PC-9 (cell line): Measurements from ENCODE around the gene DNAL4. TPM values are rescaled to one million over a fixed set of nuclear protein-coding genes. Genes with fewer than 3 reads are reported as not detected.

Experiments used
- BruUV-seq: library from RNA; stranded (reverse); fragments of 400-500 nt; replicated peaks from 2 replicates; lab custom pipeline; 2021; lab: Mats Ljungman, UMichigan
- CTCF ChIA-PET: fragments of 300-600 bp; sonication (Branson Sonifier 250); formaldehyde crosslinking; loops from one replicate; lab custom pipeline; 2022; ENCODE audit warnings: antibody characterized with exemption; lab: Charles Lee
- POLR2A ChIA-PET: fragments of 300-600 bp; sonication (Branson Sonifier 250); formaldehyde crosslinking; loops from one replicate; lab custom pipeline; 2022; ENCODE audit warnings: antibody characterized with exemption; ENCODE audit not compliant: unreplicated experiment; lab: Charles Lee
- DNase-seq, 2 experiments: peaks; one replicate each; pipeline versions ENCODE4 v3.0.0 to v3.0.0-alpha.2; 2015 to 2022; ENCODE audit warnings: mixed read lengths in 1 of 2
- H2AFZ ChIP-seq: fragments of 200-600 bp; sonication (generic); 2 replicates; pipeline ENCODE4 v1.8.1; 2017; ENCODE audit warnings: antibody characterized with exemption
- H3F3A ChIP-seq: fragments of 200-600 bp; sonication (generic); 2 replicates; pipeline ENCODE4 v1.8.1; 2017; ENCODE audit warnings: antibody characterized with exemption, mild to moderate bottlenecking, low read depth; ENCODE audit not compliant: insufficient read depth
- H3K27ac ChIP-seq: fragments of 200-600 bp; sonication (generic); 2 replicates; pipeline ENCODE4 v1.6.1; 2016; ENCODE audit warnings: mixed run types
- H3K27me3 ChIP-seq: fragments of 200-600 bp; sonication (generic); 2 replicates; pipeline ENCODE4 v1.6.1; 2016; ENCODE audit warnings: low read depth, mixed run types; ENCODE audit not compliant: insufficient read depth
- H3K36me3 ChIP-seq: fragments of 200-600 bp; sonication (generic); 2 replicates; pipeline ENCODE4 v1.6.1; 2016; ENCODE audit warnings: low read depth, mixed run types
- H3K4me1 ChIP-seq: fragments of 200-600 bp; sonication (generic); replicated peaks from 2 replicates; pipeline ENCODE4 v1.6.1; 2016; ENCODE audit warnings: mixed run types; ENCODE audit not compliant: insufficient read depth
- H3K4me2 ChIP-seq: fragments of 200-600 bp; sonication (generic); 2 replicates; pipeline ENCODE4 v1.6.1; 2017; ENCODE audit warnings: mixed run types
- H3K4me3 ChIP-seq: fragments of 200-600 bp; sonication (generic); 2 replicates; pipeline ENCODE4 v1.6.1; 2016; ENCODE audit warnings: mixed run types
- H3K79me2 ChIP-seq: fragments of 200-600 bp; sonication (generic); 2 replicates; pipeline ENCODE4 v1.6.1; 2017; ENCODE audit warnings: low read depth, mixed run types
- H3K9me2 ChIP-seq: fragments of 200-600 bp; sonication (generic); 2 replicates; pipeline ENCODE4 v1.8.1; 2017; ENCODE audit warnings: mild to moderate bottlenecking; ENCODE audit not compliant: insufficient read depth
- H3K9me3 ChIP-seq: fragments of 200-600 bp; sonication (generic); 2 replicates; pipeline ENCODE4 v1.8.1; 2016; ENCODE audit warnings: low read depth; ENCODE audit not compliant: insufficient read depth
- H4K20me1 ChIP-seq: fragments of 200-600 bp; sonication (generic); 2 replicates; pipeline ENCODE4 v1.8.1; 2017; ENCODE audit not compliant: insufficient read depth
- CTCF ChIP-seq: fragments of 200-600 bp; sonication (generic); conservative IDR thresholded peaks from 2 replicates; pipeline ENCODE4 v1.6.1; 2017; ENCODE audit warnings: mixed run types, antibody characterized with exemption, mild to moderate bottlenecking, moderate library complexity
- EZH2 ChIP-seq: fragments of 200-600 bp; sonication (generic); IDR thresholded peaks from 2 replicates; pipeline ENCODE4 v1.8.0; 2017; ENCODE audit warnings: antibody characterized with exemption, low read depth
- intact Hi-C: fragments of 100-400 bp; cut with micrococcal nuclease; formaldehyde crosslinking; loops from one replicate; pipeline ENCODE4 v1.10.0; 2022; ENCODE audit not compliant: unreplicated experiment
- total RNA-seq: library from RNA; stranded (reverse); gene quantifications from 2 replicates; pipeline ENCODE4 v1.2.3, GENCODE V29; 2021

DNAL4 gene
- total RNA-seq, 1 experiment from 2014 or later, result 50.3 TPM

- Histone ChIP-seq H2AFZ (no peak overlapping the region), H3K27me3 (no peaks in the 10 kb centered on the region), H3K79me2 (no peaks in the 10 kb centered on the region), H3K4me3 (no peak overlapping the region), H3F3A (peaks cover 41% of the 10 kb centered on the region; the same call in 1 of the 2 replicates), H3K4me1 (no peaks in the 10 kb centered on the region), H3K4me2 (no peak overlapping the region), H3K36me3 (peaks cover 41% of the 10 kb centered on the region), H4K20me1 (no peaks in the 10 kb centered on the region), H3K9me2 (no peaks in the 10 kb centered on the region), H3K27ac (no peak overlapping the region), H3K9me3 (no peaks in the 10 kb centered on the region)
- TF ChIP-seq EZH2, result no peak
- TF ChIP-seq CTCF, result no peak
- intact Hi-C loops, result no loop called here
- ChIA-PET POLR2A (no interaction called here), CTCF (no interaction called here)
- DNase-seq, result no peak
- no TSS peak for BruUV-seq
Observed at GRCh38 chr22:38740754-38741153, 53.2 kb downstream of the DNAL4 start.

- Histone ChIP-seq H3K4me2 (no peak overlapping the region), H3K9me3 (no peaks in the 10 kb centered on the region), H3K27ac (no peak overlapping the region), H3K4me1 (no peaks in the 10 kb centered on the region), H3F3A (peaks cover 37% of the 10 kb centered on the region; the same call in 1 of the 2 replicates), H3K9me2 (no peaks in the 10 kb centered on the region), H3K79me2 (no peaks in the 10 kb centered on the region), H3K27me3 (no peaks in the 10 kb centered on the region), H2AFZ (no peak overlapping the region), H3K36me3 (peaks cover 41% of the 10 kb centered on the region), H4K20me1 (peaks cover 2% of the 10 kb centered on the region; the same call in 1 of the 2 replicates), H3K4me3 (no peak overlapping the region)
- no TSS peak for BruUV-seq
- ChIA-PET POLR2A (interaction anchor here (0.6 kb wide), 2 partner anchors 16 to 238 kb away, joined by 4 read pairs; no protein-coding TSS in a partner anchor), CTCF (no interaction called here)
- no peak for TF ChIP-seq EZH2
- no peak for TF ChIP-seq CTCF
- no peak for DNase-seq
- intact Hi-C loops, result no loop called here
Observed at GRCh38 chr22:38740116-38740723, 53.7 kb downstream of the DNAL4 start.

- Histone ChIP-seq H3K9me3 (no peaks in the 10 kb centered on the region), H3K36me3 (peaks cover 37% of the 10 kb centered on the region), H3K27me3 (no peaks in the 10 kb centered on the region), H3K4me2 (no peak overlapping the region), H3K4me1 (peaks cover under 1% of the 10 kb centered on the region; the same call in 1 of the 2 replicates), H2AFZ (no peak overlapping the region), H3K27ac (no peak overlapping the region), H3F3A (peaks cover 33% of the 10 kb centered on the region; the same call in 1 of the 2 replicates), H3K9me2 (no peaks in the 10 kb centered on the region), H4K20me1 (peaks cover 3% of the 10 kb centered on the region; the same call in 1 of the 2 replicates), H3K79me2 (no peaks in the 10 kb centered on the region), H3K4me3 (no peak overlapping the region)
- DNase-seq, result no peak
- no TSS peak for BruUV-seq
- ChIA-PET POLR2A (interaction anchor here (0.6 kb wide), 2 partner anchors 17 to 239 kb away, joined by 4 read pairs; no protein-coding TSS in a partner anchor), CTCF (interaction anchor here (0.6 kb wide), 1 partner anchor 787 kb away, joined by 10 read pairs; no protein-coding TSS in a partner anchor)
- TF ChIP-seq EZH2, result no peak
- no peak for TF ChIP-seq CTCF
- intact Hi-C loops, result no loop called here
Observed at GRCh38 chr22:38739300-38740055, 54.5 kb downstream of the DNAL4 start.
